HG03175 (cell line): ENCODE data around the gene MAP2K3.
"Not testable (repeated sequence)": the region's sequence is repeated elsewhere in the genome, so short reads cannot be mapped to it uniquely, and the experiment has no call there.

Experiments used
- ATAC-seq: cut with Tn5 transposase; IDR thresholded peaks from one replicate; pipeline ENCODE4 v1.9.1; 2021; ENCODE audit warnings: mild to moderate bottlenecking, moderate library complexity; ENCODE audit not compliant: unreplicated experiment

The MAP2K3 gene

DNA sequence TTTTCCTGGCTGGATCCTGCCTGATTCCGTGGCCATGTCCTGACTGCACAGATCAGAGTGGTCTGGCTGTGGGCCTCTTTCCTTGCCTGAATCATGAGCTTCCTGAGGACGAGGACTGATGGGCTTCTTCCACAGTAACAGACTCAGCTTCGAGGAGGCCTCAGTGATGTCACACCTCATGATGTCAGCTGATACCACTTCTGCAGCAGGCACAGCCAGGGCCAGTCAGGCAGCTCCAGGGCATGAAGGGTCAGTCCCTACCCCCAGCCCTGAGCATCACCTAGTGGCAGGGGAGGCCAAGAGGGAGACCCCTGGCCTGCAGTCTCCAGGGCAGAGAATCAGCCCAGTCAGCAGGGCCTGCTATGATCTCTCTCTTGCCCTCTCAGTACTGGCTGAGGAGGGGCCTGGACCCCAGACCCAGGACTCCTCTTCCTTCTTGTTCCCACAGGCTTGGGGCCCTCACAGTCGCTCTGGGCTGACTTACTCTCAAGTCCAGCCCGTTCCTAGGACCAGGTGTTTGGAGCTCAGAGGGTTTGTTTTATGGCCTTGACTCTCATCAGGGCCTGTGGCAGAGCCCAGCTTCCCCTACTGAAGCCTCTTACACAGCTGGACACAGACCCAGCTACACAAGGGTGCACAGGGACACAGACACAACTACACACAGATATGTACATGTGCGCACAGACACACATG lies 65.0 kb downstream of the MAP2K3 start:
- not testable (repeated sequence) for ATAC-seq

DNA sequence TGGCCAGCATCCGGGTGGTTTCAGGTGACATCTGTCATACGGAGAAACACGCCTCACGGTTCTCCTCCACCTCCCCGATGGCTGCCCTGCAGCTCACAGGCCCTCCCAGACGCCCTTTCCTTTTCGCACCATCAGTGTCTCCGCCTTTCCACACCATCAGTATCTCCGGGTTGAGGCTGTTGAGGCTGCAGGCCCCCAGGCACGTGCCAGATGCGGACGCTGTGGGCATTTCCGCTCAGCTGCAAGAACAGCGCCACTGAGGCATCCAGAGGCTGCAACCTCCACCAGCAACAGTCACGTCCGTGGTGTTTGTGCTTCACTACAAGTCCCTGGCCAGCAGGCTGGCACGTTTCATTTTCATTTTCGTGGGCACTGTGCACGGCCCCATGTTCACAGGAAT lies 66.0 kb downstream of the MAP2K3 start:
- not testable (repeated sequence) for ATAC-seq

DNA sequence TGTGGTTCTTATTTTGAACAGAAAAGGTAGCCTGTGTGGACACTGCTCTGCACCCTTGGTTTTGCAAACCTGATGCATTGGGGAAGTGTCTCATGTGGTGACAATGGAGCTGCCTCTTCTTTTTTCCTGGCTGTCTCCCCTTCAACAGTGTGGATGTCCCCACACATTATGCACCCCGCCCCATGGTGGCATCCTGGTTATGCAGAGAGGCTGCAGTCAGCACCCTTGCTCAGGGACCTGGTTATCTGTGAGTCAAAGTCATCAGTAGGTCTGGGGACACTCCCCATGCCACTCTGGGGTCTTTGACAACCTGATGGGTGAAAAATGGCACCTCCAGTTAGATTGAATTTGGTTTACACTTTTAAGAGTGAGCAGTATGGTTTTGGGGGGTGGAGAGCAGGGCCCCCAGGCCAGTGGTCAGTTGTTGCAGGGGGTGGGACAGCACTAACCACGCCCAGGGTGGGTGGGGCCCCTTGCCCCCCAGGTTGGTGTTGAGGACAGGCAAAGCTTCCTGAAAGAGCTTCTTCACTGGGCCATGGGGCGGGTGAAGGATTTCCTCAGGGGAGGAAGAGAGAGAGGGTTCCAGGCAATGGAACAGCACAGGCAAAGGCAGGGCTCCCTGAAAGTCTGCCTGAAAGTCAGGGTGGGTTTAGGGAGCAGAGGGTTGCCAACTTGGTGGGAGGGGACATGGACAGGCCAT lies 67.0 kb downstream of the MAP2K3 start:
- no peak for ATAC-seq

DNA sequence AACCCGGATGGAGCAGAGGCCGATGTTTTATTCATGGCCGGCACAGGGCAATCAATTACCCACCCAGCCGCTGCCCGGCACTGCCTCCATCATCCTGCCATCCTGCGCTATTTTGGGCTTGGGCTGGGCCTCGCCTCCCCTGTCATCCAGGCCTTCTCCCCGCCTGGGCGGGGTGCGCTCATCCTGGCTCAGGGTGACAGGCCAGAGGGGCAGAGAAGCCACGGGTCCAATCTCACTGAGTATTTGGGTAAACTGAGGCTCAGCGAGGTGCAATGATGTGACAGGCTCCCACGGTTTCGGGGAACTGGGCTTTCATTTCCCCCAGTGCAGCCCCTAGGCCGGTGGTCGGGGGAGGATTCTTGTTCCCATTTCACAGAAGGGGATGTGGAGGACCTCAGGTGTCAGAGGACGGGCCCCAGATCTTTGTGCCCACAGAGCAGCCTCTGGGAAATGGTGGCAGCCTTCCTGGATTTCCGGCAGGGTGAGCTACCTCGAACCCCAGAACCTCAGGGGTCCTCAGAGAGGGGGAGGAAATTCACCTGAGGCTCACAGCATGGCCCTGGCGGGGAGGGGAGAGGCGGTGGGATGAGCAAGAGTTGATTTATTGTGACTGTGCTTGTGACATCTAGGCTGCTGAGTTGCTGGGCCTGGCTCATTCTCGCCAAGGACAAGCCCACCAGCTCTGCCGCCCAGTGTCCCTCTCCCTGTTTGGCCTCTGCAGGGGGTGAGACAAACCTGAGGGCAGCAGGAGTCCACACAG lies 67.9 kb downstream of the MAP2K3 start:
- no peak for ATAC-seq

DNA sequence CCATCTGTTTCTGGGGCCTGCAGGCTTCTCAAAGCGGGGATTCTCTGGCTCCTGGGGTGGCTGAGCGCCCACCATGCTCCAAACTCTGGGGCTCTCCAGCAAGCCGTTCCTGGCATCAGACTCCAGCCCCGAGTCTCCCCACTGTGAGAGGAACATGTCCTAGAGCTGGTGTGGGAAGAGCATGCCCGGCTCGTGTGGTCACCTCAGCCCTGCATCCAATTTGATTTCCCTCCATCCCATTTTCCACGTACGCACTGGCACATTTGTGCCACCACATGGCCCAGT lies 68.4 kb downstream of the MAP2K3 start:
- ATAC-seq: no peak

DNA sequence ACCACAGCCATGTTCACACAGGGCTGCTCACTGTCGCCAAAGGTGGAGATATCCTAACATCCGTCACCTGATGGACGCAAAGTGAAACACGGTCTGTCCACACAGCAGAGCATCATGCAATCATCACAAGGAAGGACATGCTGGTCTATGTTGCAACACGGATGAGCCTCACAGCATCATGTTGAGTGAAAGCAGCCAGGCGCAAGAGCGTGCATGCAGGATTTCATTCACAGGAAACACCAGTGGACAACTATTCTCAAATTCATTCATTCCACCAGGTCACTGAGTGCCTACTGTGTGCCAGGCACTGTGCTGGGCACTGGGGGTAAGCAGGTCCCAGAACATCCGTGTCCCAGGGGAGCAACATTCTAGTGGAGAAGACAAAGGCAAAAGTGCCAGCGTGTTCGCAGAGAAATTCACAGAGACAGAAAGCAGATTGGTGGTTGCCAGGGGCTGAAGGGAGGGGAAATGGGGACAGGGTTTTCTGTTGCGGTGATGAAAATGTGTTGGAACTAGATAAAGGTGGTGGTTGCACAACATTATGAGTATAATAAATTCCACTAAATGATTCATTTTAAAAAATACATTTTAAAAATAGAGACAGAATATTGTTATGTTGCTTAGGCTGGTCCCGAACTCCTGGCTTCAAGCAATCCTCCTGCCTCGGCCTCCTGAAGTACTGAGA lies 69.0 kb downstream of the MAP2K3 start:
- ATAC-seq: no peak

DNA sequence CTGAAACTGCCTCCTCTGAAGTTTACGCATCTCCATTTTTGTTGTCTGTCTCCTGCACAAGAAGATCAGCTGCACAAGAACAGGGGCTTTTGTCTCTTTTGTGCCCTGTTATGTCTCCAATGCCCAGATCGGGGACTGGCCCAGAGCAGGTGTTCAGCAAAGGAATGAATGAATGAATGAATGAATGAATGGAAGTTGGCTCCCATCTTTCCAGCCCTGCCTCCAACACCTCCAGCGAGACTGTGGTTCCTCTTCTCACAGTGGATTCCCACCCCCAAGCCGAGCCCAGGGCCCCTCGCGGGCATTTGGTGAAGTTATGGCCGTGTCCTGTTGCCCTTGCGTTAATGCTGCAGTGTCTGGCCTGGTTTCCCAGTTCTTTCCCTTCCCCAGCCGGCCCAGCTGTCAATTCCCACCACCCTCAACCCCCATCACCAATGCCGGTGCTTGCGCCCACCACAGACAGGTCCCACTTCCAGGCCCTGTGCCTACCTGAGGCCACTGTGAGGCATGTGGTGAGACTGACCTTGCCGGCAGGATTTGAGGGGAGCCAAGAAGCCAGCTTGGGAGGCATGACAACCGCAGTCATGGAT lies 70.4 kb downstream of the MAP2K3 start:
- ATAC-seq: no peak

DNA sequence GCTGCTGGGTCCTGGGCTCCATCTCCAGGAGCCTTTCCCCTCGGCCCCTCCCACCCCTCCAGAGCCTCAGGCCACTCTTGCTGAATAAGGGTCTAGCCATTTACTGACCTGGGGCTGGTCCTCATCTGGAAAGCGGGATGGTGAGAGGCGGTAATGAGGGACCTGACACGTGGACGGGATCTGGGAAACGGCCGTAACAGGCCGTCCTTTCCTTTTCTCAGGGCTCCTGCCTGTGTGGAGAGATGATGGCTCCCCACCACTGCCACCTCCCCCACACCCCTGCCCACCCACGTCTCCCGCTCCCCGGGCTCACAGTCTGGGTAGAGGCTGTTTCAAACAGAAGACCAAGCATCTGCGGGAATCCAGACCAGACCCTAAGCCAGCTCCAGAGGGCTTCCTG lies 71.1 kb downstream of the MAP2K3 start:
- no peak for ATAC-seq

DNA sequence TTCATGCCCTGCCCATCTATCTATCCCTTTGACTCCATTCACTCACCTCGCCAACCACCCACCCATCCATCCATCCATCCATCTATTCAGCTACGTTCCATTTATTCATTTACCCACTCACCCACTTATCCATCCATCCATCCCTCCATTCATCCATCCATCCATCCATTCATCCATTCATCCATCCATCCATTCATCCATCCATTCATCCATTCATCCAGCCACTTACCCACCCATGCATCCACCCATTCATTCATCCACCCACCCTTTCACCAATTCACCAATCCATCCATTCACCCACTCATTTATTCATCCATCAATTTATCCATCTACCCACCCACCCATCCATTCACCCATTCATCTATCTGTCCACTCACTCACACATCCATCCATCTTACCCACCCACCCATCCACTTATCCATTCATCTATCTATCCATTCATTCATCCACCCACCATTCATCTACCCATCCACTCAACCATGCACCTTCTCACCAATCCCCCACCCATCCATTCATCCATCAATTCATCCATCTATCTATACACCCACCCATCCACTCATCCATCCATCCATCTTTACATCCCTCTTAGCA lies 72.1 kb downstream of the MAP2K3 start:
- no peak for ATAC-seq

DNA sequence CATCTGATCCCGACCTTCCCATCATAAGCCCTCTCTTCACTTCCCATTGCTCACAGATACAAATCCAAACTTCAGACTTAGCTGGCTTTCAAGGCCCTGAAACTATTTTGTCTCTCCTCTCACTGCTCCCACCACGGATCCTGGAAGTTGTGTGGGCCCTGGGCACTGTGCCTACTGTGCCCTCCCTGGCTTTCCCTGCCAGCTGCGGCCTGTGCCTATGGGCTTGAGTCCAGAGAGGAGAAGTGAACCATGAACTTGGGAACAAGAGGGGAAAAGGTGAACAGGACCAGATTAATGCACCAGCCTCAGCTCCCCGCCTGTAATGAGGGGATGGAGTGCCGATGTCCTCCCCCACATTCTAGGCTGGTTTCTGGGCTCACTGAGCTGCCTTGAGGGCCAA lies 72.8 kb downstream of the MAP2K3 start:
- no peak for ATAC-seq

DNA sequence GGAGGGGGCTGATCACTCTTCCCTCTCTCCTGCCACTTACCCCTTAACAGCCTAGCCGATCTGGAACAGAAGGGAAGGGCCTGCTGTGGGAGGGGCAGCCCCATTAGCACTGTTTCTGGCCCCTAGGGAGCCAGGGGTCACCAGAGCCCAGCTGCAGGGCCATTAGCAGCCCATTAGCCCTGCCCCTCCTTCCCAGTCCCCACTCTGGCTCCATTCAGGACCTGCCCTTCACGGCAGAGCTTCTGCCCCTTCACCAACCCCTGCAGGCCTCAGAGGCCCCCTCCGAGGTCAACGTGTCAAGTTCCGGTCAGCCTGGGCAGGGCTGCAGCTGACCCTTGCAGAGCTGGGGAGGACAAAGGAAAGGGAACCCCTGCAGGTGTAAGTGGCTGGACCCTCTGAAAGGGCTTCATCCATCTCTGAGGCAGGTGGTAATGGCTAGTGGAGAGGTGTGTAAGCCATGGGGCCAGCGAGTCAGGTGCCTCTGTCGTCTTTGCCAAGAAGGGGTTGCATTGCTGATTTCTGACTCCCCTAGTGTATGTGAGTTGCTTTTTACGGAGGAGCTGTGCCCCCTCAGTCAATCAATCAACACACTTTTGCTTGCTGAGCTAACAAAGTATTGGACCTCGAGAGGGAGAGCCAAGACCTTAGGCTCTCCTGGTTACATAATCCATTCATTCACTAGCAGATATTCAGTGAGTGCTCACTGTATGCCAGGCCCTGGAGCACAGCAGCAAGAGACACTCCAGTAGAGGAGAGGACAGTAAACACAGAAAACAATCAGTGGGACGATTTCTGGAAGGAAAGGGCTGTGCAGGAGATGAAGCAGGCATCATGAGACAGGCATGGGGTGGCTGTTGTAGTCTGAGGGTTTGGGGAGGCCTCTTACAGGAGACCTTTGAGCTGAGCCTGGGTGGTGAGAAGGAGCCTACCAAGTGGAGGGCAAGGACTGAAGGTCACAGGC lies 73.5 kb downstream of the MAP2K3 start:
- no peak for ATAC-seq

DNA sequence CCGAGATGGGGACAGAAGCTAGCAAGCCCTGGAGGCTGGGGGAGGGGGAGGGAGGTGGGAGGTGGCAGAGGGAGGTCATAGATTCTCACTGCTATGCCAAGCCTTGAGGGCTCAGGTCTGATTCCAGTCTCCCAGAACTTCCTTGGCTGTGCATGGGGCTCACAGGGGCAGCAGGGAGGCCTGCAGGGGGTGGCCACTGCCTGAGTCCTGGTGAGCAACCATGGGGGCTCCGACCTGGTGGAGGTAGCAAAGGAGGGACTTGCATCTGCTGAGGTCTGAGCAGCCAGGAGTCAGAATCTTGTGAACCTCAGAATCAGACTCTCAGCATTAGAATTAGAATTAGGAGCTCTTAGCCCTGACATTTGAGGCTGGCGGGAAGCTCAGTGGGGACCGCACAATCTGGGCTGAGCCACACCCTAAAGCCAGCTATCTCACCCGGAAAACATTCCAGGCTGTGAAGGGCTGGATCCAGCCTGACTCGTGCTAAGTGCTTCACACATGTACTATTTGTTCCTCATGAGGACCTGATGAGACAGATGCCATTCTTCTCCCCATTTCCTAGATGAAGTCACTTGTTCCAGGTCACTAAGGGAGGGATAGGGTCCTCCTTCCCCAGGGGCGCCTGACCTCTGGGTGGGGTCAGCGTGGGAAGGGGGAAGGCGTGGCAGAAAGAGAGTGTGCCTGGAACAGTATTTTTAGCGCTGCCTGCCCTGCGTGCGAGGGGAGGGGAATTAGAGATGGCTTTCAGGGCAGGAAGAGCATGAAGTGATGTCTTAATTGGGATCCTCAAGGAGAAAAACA lies 74.4 kb downstream of the MAP2K3 start:
- no peak for ATAC-seq

DNA sequence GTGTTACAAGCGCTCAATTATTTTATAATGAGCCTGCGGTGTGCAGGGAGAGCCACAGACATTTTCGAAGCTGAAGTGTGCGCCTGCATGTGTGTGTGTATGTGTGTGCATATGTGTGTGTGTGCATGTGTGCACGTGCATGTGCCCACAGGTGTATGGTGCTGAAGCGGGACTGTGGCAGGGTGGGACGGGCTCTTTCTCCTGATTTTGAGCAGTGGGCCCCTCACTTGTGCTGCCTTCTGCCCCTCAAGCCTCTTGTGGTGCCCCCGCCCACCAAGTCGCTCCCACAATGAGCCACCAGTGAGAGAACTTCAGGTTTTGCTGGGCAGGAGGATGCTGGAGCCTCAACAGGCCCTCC lies 75.0 kb downstream of the MAP2K3 start:
- ATAC-seq: no peak

DNA sequence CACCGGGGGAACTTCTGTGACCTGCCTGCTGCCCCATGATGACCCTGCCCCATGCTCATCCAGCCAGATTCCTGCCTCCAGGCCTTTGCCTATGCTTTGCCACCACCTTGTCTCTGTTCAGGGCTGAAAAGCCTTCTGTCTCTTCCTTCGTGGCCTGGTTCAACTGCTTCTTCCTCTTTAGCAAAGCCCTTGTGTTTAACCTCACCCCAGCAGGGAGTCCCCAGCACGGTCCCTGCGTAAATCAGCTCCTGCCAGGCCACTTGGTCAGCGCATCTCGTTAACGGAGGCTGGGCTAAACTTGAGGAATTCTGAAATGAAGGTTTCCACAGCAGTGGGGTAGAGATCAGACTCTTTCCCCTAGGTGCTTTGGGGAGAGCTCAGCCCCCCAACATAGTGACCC lies 75.5 kb downstream of the MAP2K3 start:
- no peak for ATAC-seq

DNA sequence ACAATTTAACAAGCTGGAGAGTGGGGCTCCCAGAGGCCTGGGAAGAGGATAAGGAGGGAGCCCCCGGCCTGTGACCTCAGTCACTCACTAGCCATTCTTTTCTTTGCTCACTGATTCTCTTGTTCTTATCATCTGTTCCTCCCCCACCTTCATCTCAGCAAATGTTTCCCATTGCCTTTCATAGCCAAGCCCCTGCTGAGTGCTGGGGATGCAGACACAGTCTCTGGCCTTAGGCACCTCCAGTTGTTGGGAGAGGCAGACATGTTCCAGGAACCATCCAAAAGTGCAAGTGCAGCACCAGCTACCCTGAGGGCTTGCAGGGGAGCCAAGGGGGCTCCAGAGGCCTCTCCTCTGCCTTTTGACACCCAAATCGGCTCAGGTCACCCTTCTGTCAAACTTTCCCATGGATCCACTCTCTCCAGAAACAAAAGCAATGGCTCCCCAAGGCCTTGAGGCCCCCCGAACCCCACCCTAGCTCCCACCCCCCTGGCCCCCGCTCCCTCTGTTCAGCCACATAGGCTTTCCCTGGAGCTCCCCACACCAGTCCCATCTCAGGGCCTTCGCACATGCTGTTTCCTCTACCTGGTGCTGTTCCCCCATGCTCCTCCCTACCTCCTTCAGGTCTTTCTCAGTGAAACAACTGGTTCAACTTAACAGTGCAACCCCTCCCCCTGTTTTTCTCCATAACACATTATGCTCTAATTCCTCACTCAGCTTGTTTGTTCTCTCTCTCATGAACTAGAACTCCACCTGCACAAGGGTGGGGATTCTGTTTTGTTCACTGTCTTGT lies 76.7 kb downstream of the MAP2K3 start:
- ATAC-seq: no peak

DNA sequence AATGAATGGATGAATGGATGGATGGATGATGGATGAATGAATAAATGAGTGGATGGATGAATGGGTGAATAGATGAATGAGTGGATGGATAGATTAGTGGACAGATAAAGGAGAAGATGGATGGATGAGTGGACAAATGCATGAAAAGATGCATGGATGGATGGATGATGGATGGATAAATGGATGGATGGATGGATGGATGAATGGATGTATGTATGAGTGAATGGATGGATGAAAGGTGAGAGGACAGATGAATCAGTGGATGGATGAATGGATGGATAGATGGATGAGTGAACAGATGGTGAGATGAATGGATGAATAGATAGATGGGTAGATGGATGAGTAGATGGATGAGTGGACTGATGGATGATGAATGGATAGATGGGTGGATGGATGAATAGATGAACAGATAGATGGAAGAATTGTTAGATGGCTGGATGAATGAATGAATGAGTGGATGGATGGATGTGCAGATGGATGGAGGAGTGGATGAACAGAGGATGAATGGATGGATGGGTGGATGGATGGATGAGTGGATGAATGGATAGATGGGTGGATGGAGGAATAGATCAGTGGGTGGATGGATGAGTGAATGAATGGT lies 77.9 kb downstream of the MAP2K3 start:
- ATAC-seq: no peak

DNA sequence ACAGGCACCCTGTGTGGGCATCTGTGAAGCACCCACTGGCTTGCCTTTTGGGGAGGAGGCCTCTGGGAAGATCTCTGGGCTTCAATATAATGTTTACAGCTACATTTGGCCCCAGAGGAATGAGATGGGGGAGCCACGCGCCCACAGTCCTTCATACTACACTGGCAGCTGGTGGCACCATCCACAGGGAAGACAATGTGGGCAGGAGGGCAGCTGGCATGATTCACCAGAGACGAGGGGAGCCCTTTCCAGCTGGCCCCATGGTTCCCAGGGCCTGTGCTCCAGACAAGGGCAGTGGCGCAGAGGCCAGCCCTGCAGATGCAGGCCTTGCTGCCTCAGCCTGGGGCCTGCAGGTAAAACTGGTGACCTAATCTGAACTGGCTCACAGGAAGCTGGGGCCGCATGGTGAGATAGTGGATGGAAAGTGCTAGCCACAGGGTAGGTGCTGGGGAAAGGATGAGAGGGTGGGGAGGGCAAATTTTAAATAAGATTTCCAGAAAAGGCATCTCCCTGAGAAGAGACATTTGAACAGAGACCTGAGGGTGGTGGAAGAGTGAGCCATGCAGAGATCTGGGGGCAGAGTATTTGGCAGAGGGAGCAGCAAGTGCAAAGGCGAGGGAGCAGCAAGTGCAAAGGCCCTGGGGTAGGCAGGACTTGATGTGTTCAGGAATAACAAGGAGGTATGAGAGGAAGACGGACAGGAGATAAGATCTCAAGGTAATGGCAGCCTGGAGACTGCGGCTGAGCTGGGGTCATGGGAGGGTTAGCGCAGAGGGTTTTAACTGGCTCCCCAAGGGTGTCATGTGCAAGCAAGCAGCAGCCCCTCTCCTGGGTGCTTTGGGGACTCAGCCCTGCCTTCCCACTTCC lies 79.5 kb downstream of the MAP2K3 start:
- no peak for ATAC-seq
